NK-92 treated with Interleukin-12 subunit alpha and Interleukin-12 subunit beta, amount 100 ng/mL, for 24 hours (cell line): ENCODE data around the gene C4orf33.

Source experiments
- DNase-seq: peaks from one replicate; lab custom pipeline; 2025; lab: John Stamatoyannopoulos, UW

C4orf33 gene

GRCh38 chr4:129129143-129129542 is 33.2 kb downstream of the C4orf33 start:
- no peak for DNase-seq

GRCh38 chr4:129131343-129131742 is 35.4 kb downstream of the C4orf33 start:
- DNase-seq = no peak

- DNase-seq = no peak
Measured at GRCh38 chr4:129136433-129136832, 40.5 kb downstream of the C4orf33 start.

- no peak for DNase-seq
Measured at GRCh38 chr4:129138810-129139496, 43.0 kb downstream of the C4orf33 start.

GRCh38 chr4:129140521-129140920 is 44.6 kb downstream of the C4orf33 start:
- DNase-seq = no peak

- no peak for DNase-seq
Measured at GRCh38 chr4:129143359-129143758, 47.4 kb downstream of the C4orf33 start.

- no peak for DNase-seq
Measured at GRCh38 chr4:129144755-129145206, 48.8 kb downstream of the C4orf33 start.

- DNase-seq = no peak
Measured at GRCh38 chr4:129145222-129145730, 49.3 kb downstream of the C4orf33 start.

GRCh38 chr4:129146639-129147038 is 50.7 kb downstream of the C4orf33 start:
- no peak for DNase-seq

GRCh38 chr4:129148892-129149291 is 52.9 kb downstream of the C4orf33 start:
- DNase-seq = no peak

GRCh38 chr4:129149906-129150305 is 54.0 kb downstream of the C4orf33 start:
- DNase-seq = no peak

GRCh38 chr4:129152350-129152749 is 56.4 kb downstream of the C4orf33 start:
- no peak for DNase-seq

- DNase-seq = no peak
Measured at GRCh38 chr4:129153700-129154099, 57.7 kb downstream of the C4orf33 start.

- DNase-seq = no peak
Measured at GRCh38 chr4:129162450-129162849, 66.5 kb downstream of the C4orf33 start.

GRCh38 chr4:129163427-129163826 is 67.5 kb downstream of the C4orf33 start:
- no peak for DNase-seq

- DNase-seq = no peak
Measured at GRCh38 chr4:129164243-129164642, 68.3 kb downstream of the C4orf33 start.
